Mesendoderm (in vitro differentiated cells): ENCODE measurements around the gene VSIG2.

Experiments
- DNase-seq: peaks from one replicate; pipeline ENCODE4 v3.0.0; 2013
- H2AK5ac ChIP-seq: 2 replicates; pipeline ENCODE4 v1.6.1; 2013; ENCODE audit warnings: low read length, inconsistent platforms
- H2BK120ac ChIP-seq: 2 replicates; pipeline ENCODE4 v1.6.1; 2013; ENCODE audit warnings: low read depth, mild to moderate bottlenecking, low read length, moderate library complexity, mixed read lengths
- H2BK15ac ChIP-seq: replicated peaks from 2 replicates; pipeline ENCODE4 v1.6.1; 2013; ENCODE audit warnings: low read depth, mild to moderate bottlenecking, moderate library complexity
- H2BK5ac ChIP-seq: 2 replicates; pipeline ENCODE4 v1.6.1; 2013; ENCODE audit warnings: low read length, inconsistent platforms
- H3K18ac ChIP-seq: 2 replicates; pipeline ENCODE4 v1.6.1; 2013; ENCODE audit warnings: mild to moderate bottlenecking, low read length, mixed read lengths
- H3K23ac ChIP-seq: one replicate; pipeline ENCODE4 v1.6.1; 2013; ENCODE audit warnings: low read length
- H3K27ac ChIP-seq: 2 replicates; pipeline ENCODE4 v1.5.1; 2013; ENCODE audit warnings: low read depth, mild to moderate bottlenecking, inconsistent platforms, low read length, moderate library complexity
- H3K27me3 ChIP-seq: 2 replicates; pipeline ENCODE4 v1.6.1; 2013; ENCODE audit warnings: low read length, control low read depth, mild to moderate bottlenecking, inconsistent platforms; ENCODE audit not compliant: insufficient read depth, poor library complexity
- H3K36me3 ChIP-seq: 2 replicates; pipeline ENCODE4 v1.6.1; 2013; ENCODE audit warnings: low read length, inconsistent platforms; ENCODE audit not compliant: control insufficient read depth, insufficient read depth
- H3K4ac ChIP-seq: one replicate; pipeline ENCODE4 v1.6.1; 2013; ENCODE audit warnings: low read depth, mild to moderate bottlenecking, low read length, moderate library complexity
- H3K4me1 ChIP-seq: 2 replicates; pipeline ENCODE4 v1.6.1; 2013; ENCODE audit warnings: low read depth, low read length, inconsistent platforms; ENCODE audit not compliant: control insufficient read depth
- H3K4me2 ChIP-seq: 2 replicates; pipeline ENCODE4 v1.6.1; 2013; ENCODE audit warnings: low read length
- H3K4me3 ChIP-seq: 2 replicates; pipeline ENCODE4 v1.5.1; 2013; ENCODE audit warnings: mild to moderate bottlenecking, low read length
- H3K56ac ChIP-seq: one replicate; pipeline ENCODE4 v1.6.1; 2013; ENCODE audit warnings: low read length
- H3K79me1 ChIP-seq: 2 replicates; pipeline ENCODE4 v1.6.1; 2013; ENCODE audit warnings: low read length, inconsistent platforms
- H3K79me2 ChIP-seq: 2 replicates; pipeline ENCODE4 v1.6.1; 2013; ENCODE audit warnings: mild to moderate bottlenecking, low read length; ENCODE audit not compliant: control insufficient read depth, insufficient read depth
- H3K9ac ChIP-seq: 2 replicates; pipeline ENCODE4 v1.6.1; 2013; ENCODE audit warnings: low read length, inconsistent platforms
- H4K5ac ChIP-seq: one replicate; pipeline ENCODE4 v1.6.1; 2013; ENCODE audit warnings: low read length
- H4K8ac ChIP-seq: one replicate; pipeline ENCODE4 v1.6.1; 2013; ENCODE audit warnings: low read depth, mild to moderate bottlenecking, control low read depth, low read length, moderate library complexity
- WGBS: extraction: QIAGEN DNeasy Blood & Tissue Kit; methylation state at CpG from one replicate; pipeline ENCODE4 v1.1.7; 2013; ENCODE audit warnings: low lambda C conversion rate, missing lambda C conversion rate; ENCODE audit not compliant: insufficient coverage; ENCODE audit errors: extremely low coverage; 5-methylcytosine and 5-hydroxymethylcytosine counted together

Gene VSIG2

GRCh38 chr11:124796312-124796711 lies 44.3 kb upstream of the VSIG2 start:
- WGBS, result no CpG with 5 or more reads among the region's 3 CpGs
- no peak overlapping the region for H2BK5ac ChIP-seq
- no peak overlapping the region for H3K4me2 ChIP-seq
- no peak overlapping the region for H2BK15ac ChIP-seq
- no peak overlapping the region for H3K18ac ChIP-seq
- DNase-seq, result no peak
- peaks cover 11% of the 10 kb centered on the region for H3K79me1 ChIP-seq
- H3K4me3 ChIP-seq, result no peak overlapping the region
- no peak overlapping the region for H3K9ac ChIP-seq
- no peak overlapping the region for H3K27ac ChIP-seq
- peaks cover 2% of the 10 kb centered on the region for H3K4me1 ChIP-seq
- no peak overlapping the region for H3K23ac ChIP-seq
- no peak overlapping the region for H4K5ac ChIP-seq
- no peak overlapping the region for H3K56ac ChIP-seq
- H3K27me3 ChIP-seq, result no peaks in the 10 kb centered on the region
- H2BK120ac ChIP-seq, result no peak overlapping the region
- H3K79me2 ChIP-seq, result peaks cover 59% of the 10 kb centered on the region
- no peaks in the 10 kb centered on the region for H3K36me3 ChIP-seq
- no peak overlapping the region for H4K8ac ChIP-seq
- no peak overlapping the region for H2AK5ac ChIP-seq
- no peak overlapping the region for H3K4ac ChIP-seq

- no peaks in the 10 kb centered on the region for H3K4me1 ChIP-seq
- H3K79me2 ChIP-seq, result peaks cover 66% of the 10 kb centered on the region
- H3K36me3 ChIP-seq, result no peaks in the 10 kb centered on the region
- H3K27ac ChIP-seq, result no peak overlapping the region
- H3K56ac ChIP-seq, result no peak overlapping the region
- H3K27me3 ChIP-seq, result no peaks in the 10 kb centered on the region
- H3K18ac ChIP-seq, result no peak overlapping the region
- H4K8ac ChIP-seq, result no peak overlapping the region
- DNase-seq, result peak; percentile 77
- no peak overlapping the region for H3K9ac ChIP-seq
- no CpG with 5 or more reads among the region's 2 CpGs for WGBS
- no peak overlapping the region for H2BK5ac ChIP-seq
- H3K23ac ChIP-seq, result no peak overlapping the region
- no peak overlapping the region for H2AK5ac ChIP-seq
- no peak overlapping the region for H4K5ac ChIP-seq
- peaks cover 17% of the 10 kb centered on the region for H3K79me1 ChIP-seq
- no peak overlapping the region for H3K4me3 ChIP-seq
- peak overlapping the region; percentile 12 for H2BK120ac ChIP-seq
- H3K4ac ChIP-seq, result no peak overlapping the region
- no peak overlapping the region for H2BK15ac ChIP-seq
- H3K4me2 ChIP-seq, result no peak overlapping the region
These were observed 41.6 kb upstream of the VSIG2 start for GRCh38 chr11:124793466-124794278.

DNA sequence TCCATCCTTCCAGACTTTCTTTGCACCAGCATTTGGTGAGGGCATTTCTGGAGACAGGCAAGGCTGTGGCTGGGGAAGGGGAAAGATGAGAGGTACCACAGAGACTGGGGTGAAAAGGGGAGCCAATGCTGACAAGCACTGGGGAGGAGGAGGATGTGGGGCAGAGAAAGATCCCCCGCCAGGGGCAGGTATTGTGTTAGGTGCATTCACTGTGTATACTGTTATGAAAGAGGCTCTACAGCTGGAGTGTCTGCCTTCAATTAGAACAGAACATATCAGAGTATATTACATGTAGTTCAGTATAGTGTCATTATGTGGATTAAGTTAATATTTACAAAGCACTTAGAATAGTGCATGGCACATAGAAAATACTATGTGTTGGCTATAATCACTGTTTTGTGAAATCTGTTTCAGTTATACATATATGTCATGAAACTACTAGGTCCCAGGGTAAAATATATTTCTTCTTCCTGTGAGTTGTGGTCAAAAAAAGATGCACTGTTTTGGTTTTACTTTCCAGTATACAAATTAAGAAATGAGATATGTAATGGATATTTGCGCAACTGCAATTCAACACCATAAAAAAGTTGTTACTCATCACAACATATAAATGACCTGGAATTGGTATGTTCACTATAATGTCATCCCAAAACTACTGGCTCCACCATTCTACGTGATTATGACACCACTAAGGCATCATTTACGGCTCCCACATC lies 39.7 kb upstream of the VSIG2 start:
- H2BK5ac ChIP-seq, result no peak overlapping the region
- H3K4me2 ChIP-seq, result no peak overlapping the region
- H3K4me1 ChIP-seq, result no peaks in the 10 kb centered on the region
- no peak for DNase-seq
- no peak overlapping the region for H2AK5ac ChIP-seq
- H3K79me1 ChIP-seq, result peaks cover 19% of the 10 kb centered on the region
- no peak overlapping the region for H3K23ac ChIP-seq
- H2BK15ac ChIP-seq, result no peak overlapping the region
- H4K8ac ChIP-seq, result no peak overlapping the region
- no peak overlapping the region for H3K27ac ChIP-seq
- H3K56ac ChIP-seq, result no peak overlapping the region
- H4K5ac ChIP-seq, result no peak overlapping the region
- H3K18ac ChIP-seq, result no peak overlapping the region
- no peak overlapping the region for H3K4me3 ChIP-seq
- peaks cover 56% of the 10 kb centered on the region for H3K79me2 ChIP-seq
- no peak overlapping the region for H3K4ac ChIP-seq
- H2BK120ac ChIP-seq, result no peak overlapping the region
- no CpG with 5 or more reads among the region's 4 CpGs for WGBS
- H3K27me3 ChIP-seq, result no peaks in the 10 kb centered on the region
- no peak overlapping the region for H3K9ac ChIP-seq
- no peaks in the 10 kb centered on the region for H3K36me3 ChIP-seq

DNA sequence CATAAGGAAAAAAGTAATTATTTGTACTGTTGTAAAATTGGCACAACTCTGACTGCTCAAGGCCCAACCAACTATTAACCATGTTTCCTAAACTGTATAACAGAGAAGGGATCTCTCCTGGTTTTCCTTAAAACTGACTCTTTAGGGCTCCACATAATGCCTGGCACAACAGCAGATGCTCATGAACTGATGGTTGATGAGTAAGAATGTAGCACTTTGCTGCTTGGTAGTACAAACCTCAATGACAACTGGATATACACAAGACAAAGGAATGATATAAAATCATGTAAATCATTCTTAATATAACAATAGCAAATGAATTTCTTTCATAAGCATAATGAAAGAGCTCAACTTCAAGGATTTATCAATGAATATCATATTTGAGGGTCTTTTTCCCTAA lies 36.5 kb upstream of the VSIG2 start:
- Histone ChIP-seq H3K27ac (no peak overlapping the region), H3K9ac (no peak overlapping the region)

GRCh38 chr11:124784051-124784450 lies 32.0 kb upstream of the VSIG2 start:
- H3K9ac ChIP-seq, result no peak overlapping the region
- no peak overlapping the region for H4K8ac ChIP-seq
- H4K5ac ChIP-seq, result no peak overlapping the region
- H3K56ac ChIP-seq, result no peak overlapping the region
- peaks cover 10% of the 10 kb centered on the region for H3K79me2 ChIP-seq
- H3K27me3 ChIP-seq, result no peaks in the 10 kb centered on the region
- H3K36me3 ChIP-seq, result no peaks in the 10 kb centered on the region
- H3K4me3 ChIP-seq, result no peak overlapping the region
- no peak overlapping the region for H3K4me2 ChIP-seq
- H3K79me1 ChIP-seq, result peaks cover 6% of the 10 kb centered on the region
- no peak overlapping the region for H3K23ac ChIP-seq
- H2AK5ac ChIP-seq, result no peak overlapping the region
- no peak for DNase-seq
- no peaks in the 10 kb centered on the region for H3K4me1 ChIP-seq
- no peak overlapping the region for H3K27ac ChIP-seq
- WGBS, result no CpG with 5 or more reads among the region's 2 CpGs
- H2BK5ac ChIP-seq, result no peak overlapping the region
- H3K4ac ChIP-seq, result no peak overlapping the region
- no peak overlapping the region for H2BK15ac ChIP-seq
- no peak overlapping the region for H2BK120ac ChIP-seq
- H3K18ac ChIP-seq, result no peak overlapping the region

More for the DNA sequence above, 36.5 kb upstream of the VSIG2 start:
- H3K79me2 ChIP-seq, result peaks cover 41% of the 10 kb centered on the region
- H4K5ac ChIP-seq, result no peak overlapping the region
- no peak overlapping the region for H3K18ac ChIP-seq
- H3K36me3 ChIP-seq, result no peaks in the 10 kb centered on the region
- H2AK5ac ChIP-seq, result no peak overlapping the region
- H3K27me3 ChIP-seq, result no peaks in the 10 kb centered on the region
- H4K8ac ChIP-seq, result no peak overlapping the region
- DNase-seq, result no peak
- H3K4me2 ChIP-seq, result no peak overlapping the region
- no peak overlapping the region for H3K4me3 ChIP-seq
- H2BK5ac ChIP-seq, result no peak overlapping the region
- no peak overlapping the region for H3K23ac ChIP-seq
- no peak overlapping the region for H2BK120ac ChIP-seq
- no peak overlapping the region for H3K56ac ChIP-seq
- H2BK15ac ChIP-seq, result no peak overlapping the region
- peaks cover 21% of the 10 kb centered on the region for H3K79me1 ChIP-seq
- no peak overlapping the region for H3K4ac ChIP-seq
- no peaks in the 10 kb centered on the region for H3K4me1 ChIP-seq
